Measurements from ENCODE around the gene ZNF831.

DNA sequence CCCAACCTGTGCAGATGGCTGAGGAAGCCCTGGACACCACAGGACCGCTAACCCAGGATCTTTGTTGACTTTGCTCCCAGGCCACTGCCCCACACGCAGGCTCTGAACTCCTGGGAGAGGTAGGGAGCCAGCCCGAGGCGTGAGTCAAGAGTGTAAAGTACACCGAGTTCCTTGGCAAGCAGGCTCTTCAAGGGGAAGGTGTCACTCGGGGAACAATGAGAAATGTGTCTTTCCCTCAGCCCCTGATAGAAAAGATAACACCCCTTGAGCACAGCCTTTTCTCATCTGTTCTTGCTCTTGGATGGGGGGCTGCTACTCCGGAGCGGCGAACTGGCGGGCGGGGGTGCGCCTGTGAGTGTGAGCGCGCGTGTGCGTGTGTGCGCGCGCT lies 136.3 kb downstream of the ZNF831 start:
- TF ChIP-seq, protein P1, sequence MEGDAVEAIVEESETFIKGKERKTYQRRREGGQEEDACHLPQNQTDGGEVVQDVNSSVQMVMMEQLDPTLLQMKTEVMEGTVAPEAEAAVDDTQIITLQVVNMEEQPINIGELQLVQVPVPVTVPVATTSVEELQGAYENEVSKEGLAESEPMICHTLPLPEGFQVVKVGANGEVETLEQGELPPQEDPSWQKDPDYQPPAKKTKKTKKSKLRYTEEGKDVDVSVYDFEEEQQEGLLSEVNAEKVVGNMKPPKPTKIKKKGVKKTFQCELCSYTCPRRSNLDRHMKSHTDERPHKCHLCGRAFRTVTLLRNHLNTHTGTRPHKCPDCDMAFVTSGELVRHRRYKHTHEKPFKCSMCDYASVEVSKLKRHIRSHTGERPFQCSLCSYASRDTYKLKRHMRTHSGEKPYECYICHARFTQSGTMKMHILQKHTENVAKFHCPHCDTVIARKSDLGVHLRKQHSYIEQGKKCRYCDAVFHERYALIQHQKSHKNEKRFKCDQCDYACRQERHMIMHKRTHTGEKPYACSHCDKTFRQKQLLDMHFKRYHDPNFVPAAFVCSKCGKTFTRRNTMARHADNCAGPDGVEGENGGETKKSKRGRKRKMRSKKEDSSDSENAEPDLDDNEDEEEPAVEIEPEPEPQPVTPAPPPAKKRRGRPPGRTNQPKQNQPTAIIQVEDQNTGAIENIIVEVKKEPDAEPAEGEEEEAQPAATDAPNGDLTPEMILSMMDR (IDR thresholded peaks at IDR 0.05 in 2 of 3, conservative IDR thresholded peaks at IDR 0.05 in 1 of 3; ENCODE audit: borderline replicate concordance in 1 of 3, insufficient read depth in 1 of 3, low read depth in 2 of 3, low read length in 2 of 3) = no peak
- TF ChIP-seq, protein P2, sequence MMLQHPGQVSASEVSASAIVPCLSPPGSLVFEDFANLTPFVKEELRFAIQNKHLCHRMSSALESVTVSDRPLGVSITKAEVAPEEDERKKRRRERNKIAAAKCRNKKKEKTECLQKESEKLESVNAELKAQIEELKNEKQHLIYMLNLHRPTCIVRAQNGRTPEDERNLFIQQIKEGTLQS (IDR thresholded peaks at IDR 0.05) = no peak
- no peak for TF ChIP-seq EZH2phosphoT487 (IDR thresholded peaks at IDR 0.05; ENCODE audit: borderline replicate concordance)
- TF ChIP-seq, protein P3, sequence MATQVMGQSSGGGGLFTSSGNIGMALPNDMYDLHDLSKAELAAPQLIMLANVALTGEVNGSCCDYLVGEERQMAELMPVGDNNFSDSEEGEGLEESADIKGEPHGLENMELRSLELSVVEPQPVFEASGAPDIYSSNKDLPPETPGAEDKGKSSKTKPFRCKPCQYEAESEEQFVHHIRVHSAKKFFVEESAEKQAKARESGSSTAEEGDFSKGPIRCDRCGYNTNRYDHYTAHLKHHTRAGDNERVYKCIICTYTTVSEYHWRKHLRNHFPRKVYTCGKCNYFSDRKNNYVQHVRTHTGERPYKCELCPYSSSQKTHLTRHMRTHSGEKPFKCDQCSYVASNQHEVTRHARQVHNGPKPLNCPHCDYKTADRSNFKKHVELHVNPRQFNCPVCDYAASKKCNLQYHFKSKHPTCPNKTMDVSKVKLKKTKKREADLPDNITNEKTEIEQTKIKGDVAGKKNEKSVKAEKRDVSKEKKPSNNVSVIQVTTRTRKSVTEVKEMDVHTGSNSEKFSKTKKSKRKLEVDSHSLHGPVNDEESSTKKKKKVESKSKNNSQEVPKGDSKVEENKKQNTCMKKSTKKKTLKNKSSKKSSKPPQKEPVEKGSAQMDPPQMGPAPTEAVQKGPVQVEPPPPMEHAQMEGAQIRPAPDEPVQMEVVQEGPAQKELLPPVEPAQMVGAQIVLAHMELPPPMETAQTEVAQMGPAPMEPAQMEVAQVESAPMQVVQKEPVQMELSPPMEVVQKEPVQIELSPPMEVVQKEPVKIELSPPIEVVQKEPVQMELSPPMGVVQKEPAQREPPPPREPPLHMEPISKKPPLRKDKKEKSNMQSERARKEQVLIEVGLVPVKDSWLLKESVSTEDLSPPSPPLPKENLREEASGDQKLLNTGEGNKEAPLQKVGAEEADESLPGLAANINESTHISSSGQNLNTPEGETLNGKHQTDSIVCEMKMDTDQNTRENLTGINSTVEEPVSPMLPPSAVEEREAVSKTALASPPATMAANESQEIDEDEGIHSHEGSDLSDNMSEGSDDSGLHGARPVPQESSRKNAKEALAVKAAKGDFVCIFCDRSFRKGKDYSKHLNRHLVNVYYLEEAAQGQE (IDR thresholded peaks at IDR 0.05; ENCODE audit: low read depth) = no peak
- TF ChIP-seq TCF7L2 (IDR thresholded peaks at IDR 0.05; ENCODE audit: borderline replicate concordance, extremely low read depth, insufficient read depth, insufficient read length) = no peak
- no peak for TF ChIP-seq SRF (IDR thresholded peaks at IDR 0.05; ENCODE audit: low read depth)
- TF ChIP-seq POLR2A (IDR thresholded peaks at IDR 0.05; ENCODE audit: borderline replicate concordance, extremely low read depth, insufficient read depth, insufficient read length) = no peak
- no peak for TF ChIP-seq RAD21 (IDR thresholded peaks at IDR 0.05; ENCODE audit: low read depth)
- TF ChIP-seq EZH2 (IDR thresholded peaks at IDR 0.05) = no peak
- TF ChIP-seq FOSL1 (IDR thresholded peaks at IDR 0.05; ENCODE audit: low read depth) = no peak
- TF ChIP-seq ZNF274 (IDR thresholded peaks at IDR 0.05; ENCODE audit: low read depth, low read length) = no peak
- TF ChIP-seq ZFX (IDR thresholded peaks at IDR 0.05) = no peak
- TF ChIP-seq, protein P4, sequence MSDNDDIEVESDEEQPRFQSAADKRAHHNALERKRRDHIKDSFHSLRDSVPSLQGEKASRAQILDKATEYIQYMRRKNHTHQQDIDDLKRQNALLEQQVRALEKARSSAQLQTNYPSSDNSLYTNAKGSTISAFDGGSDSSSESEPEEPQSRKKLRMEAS (IDR thresholded peaks at IDR 0.05) = no peak
